CD14-positive monocyte (primary cell): Measurements from ENCODE around the gene BMERB1. TPM values are rescaled to one million over a fixed set of nuclear protein-coding genes. Genes with fewer than 3 reads are reported as not detected.

ENCODE experiments used
- DNase-seq, 3 donors: peaks; one replicate each; pipeline ENCODE4 v3.0.0-alpha.2; 2011 to 2022
- H2AFZ ChIP-seq: 2 replicates; pipeline ENCODE4 v1.6.0; 2012; ENCODE audit warnings: mild to moderate bottlenecking, low read depth, low read length, inconsistent platforms; ENCODE audit not compliant: insufficient read depth, poor library complexity, severe bottlenecking
- H3K27ac ChIP-seq, 2 donors: 1 replicate in 1 of 2; 2 replicates in 1 of 2; pipeline ENCODE4 v1.5.1; 2012 to 2013; ENCODE audit warnings: low read length in 2 of 2, control low read depth in 1 of 2, inconsistent platforms in 1 of 2, low read depth in 1 of 2, mild to moderate bottlenecking in 1 of 2
- H3K27me3 ChIP-seq, 2 donors: one replicate each; pipeline versions ENCODE4 v1.6.0 to v1.6.1; 2011 to 2013; ENCODE audit warnings: low read length in 2 of 2; ENCODE audit not compliant: control insufficient read depth in 2 of 2, insufficient read depth in 2 of 2
- H3K36me3 ChIP-seq, 2 donors: replicated peaks in 1 of 2; 1 replicate in 1 of 2; 2 replicates in 1 of 2; pipeline versions ENCODE4 v1.5.1 to v1.6.1; 2012 to 2013; ENCODE audit warnings: low read length in 2 of 2, control low read depth in 1 of 2, inconsistent platforms in 1 of 2, mild to moderate bottlenecking in 1 of 2; ENCODE audit not compliant: insufficient read depth in 2 of 2, control insufficient read depth in 1 of 2
- H3K4me1 ChIP-seq, 2 donors: 1 replicate in 1 of 2; 2 replicates in 1 of 2; pipeline versions ENCODE4 v1.5.1 to v1.6.1; 2012 to 2013; ENCODE audit warnings: low read length in 2 of 2, control low read depth in 1 of 2, inconsistent platforms in 1 of 2, mild to moderate bottlenecking in 1 of 2, moderate library complexity in 1 of 2; ENCODE audit not compliant: insufficient read depth in 2 of 2, control insufficient read depth in 1 of 2
- H3K4me2 ChIP-seq: replicated peaks from 2 replicates; pipeline ENCODE3; 2012; ENCODE audit warnings: low read length, moderate library complexity, mild to moderate bottlenecking; ENCODE audit not compliant: poor library complexity, severe bottlenecking; ENCODE audit errors: extremely low read depth
- H3K4me3 ChIP-seq, 3 experiments: fragments of 200-600 bp in 1 of 3; sonication (generic) in 1 of 3; replicated peaks in 1 of 3; 1 replicate in 2 of 3; 2 replicates in 1 of 3; pipeline ENCODE4 v1.5.1; 2011 to 2013; ENCODE audit warnings: low read length in 3 of 3, mild to moderate bottlenecking in 3 of 3, control low read depth in 2 of 3, low read depth in 2 of 3, inconsistent platforms in 1 of 3, moderate library complexity in 1 of 3
- H3K79me2 ChIP-seq: 2 replicates; pipeline ENCODE4 v1.6.0; 2012; ENCODE audit warnings: mild to moderate bottlenecking, control low read depth, inconsistent platforms, low read length, moderate library complexity; ENCODE audit not compliant: insufficient read depth
- H3K9ac ChIP-seq: 2 replicates; pipeline ENCODE4 v1.6.0; 2017; ENCODE audit warnings: low read length, mild to moderate bottlenecking; ENCODE audit not compliant: insufficient read depth, poor library complexity, severe bottlenecking
- H3K9me3 ChIP-seq, 2 donors: replicated peaks in 1 of 2; 1 replicate in 1 of 2; 2 replicates in 1 of 2; pipeline versions ENCODE4 v1.5.1 to v1.6.1; 2012 to 2013; ENCODE audit warnings: low read length in 2 of 2, control low read depth in 1 of 2; ENCODE audit not compliant: control insufficient read depth in 1 of 2, insufficient read depth in 1 of 2
- H4K20me1 ChIP-seq: 2 replicates; pipeline ENCODE4 v1.6.0; 2012; ENCODE audit warnings: mild to moderate bottlenecking, low read length, control low read depth, moderate library complexity; ENCODE audit not compliant: insufficient read depth
- H3K27ac Mint-ChIP-seq, 7 donors: one replicate each; pipeline ENCODE4 v1.8.0; 2020; ENCODE audit warnings: mild to moderate bottlenecking in 7 of 7, mixed read lengths in 7 of 7, moderate library complexity in 6 of 7, inconsistent platforms in 2 of 7
- H3K27me3 Mint-ChIP-seq, 3 donors: one replicate each; pipeline ENCODE4 v1.8.0; 2021 to 2022; ENCODE audit warnings: low read depth in 3 of 3, mild to moderate bottlenecking in 3 of 3, mixed read lengths in 3 of 3, moderate library complexity in 3 of 3, inconsistent platforms in 1 of 3
- H3K36me3 Mint-ChIP-seq, 2 donors: one replicate each; pipeline ENCODE4 v1.8.0; 2020; ENCODE audit warnings: mixed read lengths in 2 of 2, inconsistent platforms in 1 of 2, mild to moderate bottlenecking in 1 of 2
- H3K4me1 Mint-ChIP-seq: one replicate; pipeline ENCODE4 v1.8.0; 2020; ENCODE audit warnings: mild to moderate bottlenecking, mixed read lengths
- H3K4me3 Mint-ChIP-seq, 2 donors: one replicate each; pipeline ENCODE4 v1.8.0; 2020; ENCODE audit warnings: mild to moderate bottlenecking in 2 of 2, mixed read lengths in 2 of 2, moderate library complexity in 1 of 2
- H3K9me3 Mint-ChIP-seq, 7 donors: one replicate each; pipeline ENCODE4 v1.8.0; 2020 to 2022; ENCODE audit warnings: mixed read lengths in 7 of 7, mild to moderate bottlenecking in 6 of 7, moderate library complexity in 6 of 7, inconsistent platforms in 2 of 7
- WGBS: methylation state at CpG from one replicate; pipeline ENCODE4 v1.1.5; 2013; ENCODE audit warnings: missing lambda C conversion rate; ENCODE audit not compliant: insufficient coverage; 5-methylcytosine and 5-hydroxymethylcytosine counted together
- intact Hi-C, 2 donors: fragments of 100-400 bp; cut with micrococcal nuclease; formaldehyde crosslinking; loops; one replicate each; pipeline versions ENCODE4 v1.15.0 to v1.15.1; 2023
- polyA plus RNA-seq, 3 donors: library from polyadenylated mRNA; depleted of rRNA in 1 of 3; unstranded in 2 of 3; stranded (reverse) in 1 of 3; fragments of 300-500 nt in 2 of 3; fragments of >200 nt in 1 of 3; fragmentation: Illumina TruSeq in 2 of 3; gene quantifications; 1 replicate in 2 of 3; 2 replicates in 1 of 3; pipeline ENCODE4 v1.2.3, GENCODE V29; 2012 to 2021
- TF ChIP-seq, protein P1 (sequence below): fragments of 200-600 bp; IDR thresholded peaks from one replicate; pipeline ENCODE4 v1.8.0; 2022; ENCODE audit warnings: antibody characterized with exemption, mild to moderate bottlenecking

Gene BMERB1
- polyA plus RNA-seq, 3 donors = 0.11 to 0.28 (median 0.11) TPM

DNA sequence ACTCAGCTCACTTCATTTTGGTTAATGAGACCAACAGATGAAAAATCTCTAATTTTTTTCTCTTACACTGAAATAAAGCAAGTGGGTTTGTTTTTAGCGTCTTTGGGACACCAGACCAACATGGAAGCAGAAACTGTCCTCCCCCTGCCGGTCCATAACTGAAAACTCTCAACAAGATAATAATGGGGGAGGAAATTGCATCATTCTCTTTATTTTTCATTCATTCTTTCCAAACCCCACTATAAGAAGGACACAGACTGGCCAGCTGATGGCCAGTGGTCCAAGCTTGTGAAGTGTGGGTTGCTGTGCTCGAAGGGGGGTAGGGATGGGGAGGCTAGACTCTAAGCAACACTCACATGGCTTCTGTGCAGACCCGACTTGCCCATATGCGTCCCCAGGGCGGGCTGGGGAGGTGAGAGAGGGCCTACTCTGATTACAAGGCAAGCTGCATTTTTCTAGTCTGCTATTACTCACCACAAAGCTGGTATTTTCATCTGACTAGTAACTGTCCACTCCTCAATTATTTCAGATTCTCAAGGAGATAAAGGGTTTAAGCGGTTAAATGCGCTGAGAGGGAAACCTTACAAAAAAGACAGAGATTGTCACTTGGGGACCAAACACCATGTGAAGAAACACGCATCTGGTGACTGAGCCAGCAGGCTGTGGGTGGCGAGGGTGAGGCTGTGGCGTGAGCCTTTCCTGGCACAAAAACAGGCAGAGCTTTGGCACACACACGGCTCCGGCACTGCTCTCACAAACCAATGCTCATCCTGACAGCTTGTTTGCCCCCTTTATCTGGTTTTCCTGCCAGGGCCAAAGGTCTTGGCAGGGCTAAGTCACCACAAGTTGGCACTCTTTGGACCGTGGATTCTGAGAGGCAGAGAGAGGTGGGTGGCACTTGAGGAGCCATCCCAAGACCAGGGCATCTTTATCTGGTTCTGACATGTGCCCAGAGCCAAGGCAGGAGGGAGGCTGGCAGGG lies 170.4 kb downstream of the BMERB1 start:
- 77% methylated on average over 6 of the region's 14 CpGs for WGBS
- Histone ChIP-seq H3K9me3 (no peaks in the 10 kb centered on the region), H3K4me2 (no peak overlapping the region), H3K27ac (peak overlapping the region in 1 of 2 donors; percentile 61), H2AFZ (no peak overlapping the region), H3K79me2 (peaks cover 4% of the 10 kb centered on the region), H3K36me3 (peaks cover 96 to 100% of the 10 kb centered on the region in 2 donors), H3K9ac (no peak overlapping the region), H4K20me1 (no peaks in the 10 kb centered on the region), H3K4me3 (no peak overlapping the region), H3K4me1 (peaks cover 23 to 30% of the 10 kb centered on the region in 2 donors), H3K27me3 (no peaks in the 10 kb centered on the region)
- Mint-ChIP-seq H3K27ac (peak overlapping the region in 4 of 7 donors; percentile 8 to 93 (median 64)), H3K9me3 (peaks cover 0 to 1% (median 0%) of the 10 kb centered on the region in 7 donors), H3K27me3 (no peaks in the 10 kb centered on the region), H3K36me3 (peaks cover 95 to 99% of the 10 kb centered on the region in 2 donors), H3K4me3 (no peak overlapping the region), H3K4me1 (peaks cover 30% of the 10 kb centered on the region)
- intact Hi-C loops = no loop called here
- TF ChIP-seq, protein P1, sequence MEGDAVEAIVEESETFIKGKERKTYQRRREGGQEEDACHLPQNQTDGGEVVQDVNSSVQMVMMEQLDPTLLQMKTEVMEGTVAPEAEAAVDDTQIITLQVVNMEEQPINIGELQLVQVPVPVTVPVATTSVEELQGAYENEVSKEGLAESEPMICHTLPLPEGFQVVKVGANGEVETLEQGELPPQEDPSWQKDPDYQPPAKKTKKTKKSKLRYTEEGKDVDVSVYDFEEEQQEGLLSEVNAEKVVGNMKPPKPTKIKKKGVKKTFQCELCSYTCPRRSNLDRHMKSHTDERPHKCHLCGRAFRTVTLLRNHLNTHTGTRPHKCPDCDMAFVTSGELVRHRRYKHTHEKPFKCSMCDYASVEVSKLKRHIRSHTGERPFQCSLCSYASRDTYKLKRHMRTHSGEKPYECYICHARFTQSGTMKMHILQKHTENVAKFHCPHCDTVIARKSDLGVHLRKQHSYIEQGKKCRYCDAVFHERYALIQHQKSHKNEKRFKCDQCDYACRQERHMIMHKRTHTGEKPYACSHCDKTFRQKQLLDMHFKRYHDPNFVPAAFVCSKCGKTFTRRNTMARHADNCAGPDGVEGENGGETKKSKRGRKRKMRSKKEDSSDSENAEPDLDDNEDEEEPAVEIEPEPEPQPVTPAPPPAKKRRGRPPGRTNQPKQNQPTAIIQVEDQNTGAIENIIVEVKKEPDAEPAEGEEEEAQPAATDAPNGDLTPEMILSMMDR = no peak
- DNase-seq = peak in 1 of 3 donors; percentile 5

DNA sequence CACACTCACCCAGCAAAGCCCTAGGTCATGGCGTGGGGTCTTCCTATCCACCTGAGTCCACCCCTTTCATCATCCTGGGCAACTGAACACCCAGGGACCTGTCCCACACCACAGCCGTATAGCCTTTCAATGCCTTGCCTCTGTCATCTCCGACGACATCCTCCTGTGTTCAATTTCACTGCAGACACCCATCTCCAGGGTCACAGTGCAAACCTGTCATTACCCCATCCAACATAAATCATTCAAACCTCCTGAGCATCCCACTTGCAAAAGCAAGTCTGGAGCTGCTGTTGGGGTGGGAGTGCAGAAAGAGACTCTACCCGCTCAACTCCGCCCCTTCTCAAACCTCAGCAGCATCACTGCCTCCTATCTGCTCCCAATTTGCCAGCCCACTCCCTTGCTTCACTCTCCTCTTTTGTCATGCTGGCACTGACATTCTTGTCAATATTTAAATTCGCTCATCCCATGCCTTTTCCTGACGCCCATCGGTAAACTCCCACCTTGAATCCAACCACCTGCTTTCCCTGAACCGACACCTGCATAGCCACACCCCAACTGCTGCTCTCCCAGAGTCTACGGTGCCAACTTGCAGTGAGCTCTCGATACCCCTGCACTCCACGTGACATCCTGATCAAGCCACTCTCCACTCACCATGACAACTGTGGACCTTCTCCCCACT lies 171.6 kb downstream of the BMERB1 start:
- H3K9ac ChIP-seq = no peak overlapping the region
- Mint-ChIP-seq H3K27me3 (no peaks in the 10 kb centered on the region), H3K27ac (peak overlapping the region in 6 of 7 donors; percentile 35 to 96 (median 90)), H3K36me3 (peaks cover 95 to 99% of the 10 kb centered on the region in 2 donors), H3K4me3 (no peak overlapping the region), H3K9me3 (peaks cover 0 to 1% (median 0%) of the 10 kb centered on the region in 7 donors), H3K4me1 (peaks cover 29% of the 10 kb centered on the region)
- no peak for DNase-seq
- H3K9me3 ChIP-seq = no peaks in the 10 kb centered on the region
- peaks cover 23 to 30% of the 10 kb centered on the region in 2 donors for H3K4me1 ChIP-seq
- intact Hi-C loops = no loop called here
- WGBS = 98% methylated on average over 13 of the region's 13 CpGs
- H3K36me3 ChIP-seq = peaks cover 96 to 100% of the 10 kb centered on the region in 2 donors
- peak overlapping the region in 1 of 2 donors; percentile 84 for H3K27ac ChIP-seq
- H4K20me1 ChIP-seq = no peaks in the 10 kb centered on the region
- no peak overlapping the region for H3K4me2 ChIP-seq
- no peak overlapping the region for H2AFZ ChIP-seq
- peaks cover 4% of the 10 kb centered on the region for H3K79me2 ChIP-seq
- TF ChIP-seq, protein P1 = no peak
- no peaks in the 10 kb centered on the region for H3K27me3 ChIP-seq
- no peak overlapping the region for H3K4me3 ChIP-seq
